NCI-H82 treated with DMSO at 0.1 percent for 48 hours (cell line): ENCODE results near the gene THEMIS.
"Not testable (repeated sequence)": the region's sequence is repeated elsewhere in the genome, so short reads cannot be mapped to it uniquely, and the experiment has no call there.

Experiments used
- DNase-seq: peaks from one replicate; lab custom pipeline; 2025; ENCODE audit not compliant: unreplicated experiment; lab: John Stamatoyannopoulos, UW

Gene THEMIS, protein sequence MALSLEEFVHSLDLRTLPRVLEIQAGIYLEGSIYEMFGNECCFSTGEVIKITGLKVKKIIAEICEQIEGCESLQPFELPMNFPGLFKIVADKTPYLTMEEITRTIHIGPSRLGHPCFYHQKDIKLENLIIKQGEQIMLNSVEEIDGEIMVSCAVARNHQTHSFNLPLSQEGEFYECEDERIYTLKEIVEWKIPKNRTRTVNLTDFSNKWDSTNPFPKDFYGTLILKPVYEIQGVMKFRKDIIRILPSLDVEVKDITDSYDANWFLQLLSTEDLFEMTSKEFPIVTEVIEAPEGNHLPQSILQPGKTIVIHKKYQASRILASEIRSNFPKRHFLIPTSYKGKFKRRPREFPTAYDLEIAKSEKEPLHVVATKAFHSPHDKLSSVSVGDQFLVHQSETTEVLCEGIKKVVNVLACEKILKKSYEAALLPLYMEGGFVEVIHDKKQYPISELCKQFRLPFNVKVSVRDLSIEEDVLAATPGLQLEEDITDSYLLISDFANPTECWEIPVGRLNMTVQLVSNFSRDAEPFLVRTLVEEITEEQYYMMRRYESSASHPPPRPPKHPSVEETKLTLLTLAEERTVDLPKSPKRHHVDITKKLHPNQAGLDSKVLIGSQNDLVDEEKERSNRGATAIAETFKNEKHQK

DNA sequence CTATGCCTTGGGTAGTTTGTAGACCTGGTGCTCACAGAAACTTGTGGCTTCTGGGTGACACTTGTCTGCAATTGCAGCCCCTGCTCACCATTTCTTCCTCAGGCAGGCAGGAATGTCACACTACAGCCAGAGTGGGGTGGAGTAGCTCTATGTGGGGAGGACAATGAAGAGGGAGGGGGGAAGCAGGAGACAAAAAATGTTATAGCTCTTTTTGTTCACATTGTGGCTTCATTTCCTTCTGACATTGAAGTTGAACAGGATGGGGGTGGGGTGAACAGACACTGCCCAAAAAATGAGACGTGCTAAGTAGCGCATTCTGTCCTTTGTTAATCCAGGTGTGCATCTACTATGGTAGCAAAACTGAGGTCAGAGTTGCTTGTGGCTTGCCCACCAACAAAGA, at the start of gene THEMIS:
Gene THEMIS (minus strand): TSS at position 124 of the 400 bp plus-strand sequence. CDS start 126 bp downstream, outside the sequence.
- DNase-seq: no peak

DNA sequence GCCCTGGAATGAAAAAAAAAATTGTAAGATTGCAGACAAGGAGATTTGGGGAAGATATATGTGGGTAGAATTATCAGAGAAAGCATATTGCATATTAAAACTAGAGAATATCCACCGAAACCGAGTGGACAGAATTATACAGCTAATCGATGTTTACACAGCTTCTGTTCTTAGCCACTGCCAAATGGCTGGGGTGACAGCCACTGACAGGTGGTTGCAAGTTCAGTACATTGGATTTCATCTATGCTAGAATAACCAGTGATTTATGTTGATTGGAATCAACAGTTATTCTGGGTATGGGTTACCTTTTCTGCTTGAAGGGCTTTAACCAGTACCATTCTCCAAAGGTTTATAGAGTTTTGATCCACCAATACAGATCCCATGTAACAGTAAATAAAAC, 48.4 kb upstream of the THEMIS start:
- no peak for DNase-seq

DNA sequence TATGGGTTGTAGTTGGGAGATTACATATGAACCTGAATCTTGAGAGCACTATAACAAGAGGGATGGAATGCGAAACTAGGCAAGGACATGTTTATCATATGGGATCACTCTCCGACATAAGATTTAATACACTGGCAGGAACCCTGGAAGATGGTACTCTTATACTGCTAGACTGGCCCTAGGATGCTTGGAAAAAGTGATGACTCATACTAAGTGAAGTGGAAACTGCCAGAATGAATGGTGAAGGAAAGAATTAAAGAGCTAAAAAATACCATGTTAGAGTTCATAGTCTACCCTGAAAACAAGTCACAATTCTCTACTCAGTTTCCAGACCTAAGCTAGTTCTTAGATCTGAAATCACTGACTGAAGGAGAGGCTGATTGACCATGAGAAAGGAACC, 45.5 kb upstream of the THEMIS start:
- no peak for DNase-seq

DNA sequence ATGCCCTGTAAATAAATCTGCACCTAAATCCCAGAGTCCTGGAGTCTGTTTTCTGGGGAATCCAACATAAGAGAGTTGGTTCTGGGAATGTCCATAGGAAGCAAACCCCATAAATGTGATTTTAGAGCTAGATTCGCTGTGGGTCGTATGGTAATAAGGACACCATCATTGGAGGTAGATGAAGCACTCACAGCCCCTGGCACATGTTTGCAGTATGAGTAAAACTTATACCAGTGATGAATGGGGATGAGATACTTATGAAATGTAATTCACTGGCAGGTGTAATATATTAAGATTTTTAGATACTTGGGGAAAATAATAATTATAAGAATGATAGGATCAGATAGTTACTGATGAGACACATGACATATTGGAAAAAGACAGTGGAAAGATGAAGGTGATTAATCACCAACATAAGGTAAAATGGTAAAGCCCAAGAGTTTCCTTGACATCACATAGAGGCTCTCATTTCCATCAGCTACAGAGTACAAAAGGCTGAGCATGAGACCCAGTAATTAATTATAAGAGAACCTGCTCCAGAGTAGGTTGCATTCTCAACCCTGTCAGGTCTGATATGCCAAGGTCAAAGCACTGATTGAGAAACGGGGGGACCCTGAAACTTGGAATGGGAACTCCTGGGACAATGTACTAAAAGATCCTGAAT, 44.7 kb upstream of the THEMIS start:
- DNase-seq: no peak

DNA sequence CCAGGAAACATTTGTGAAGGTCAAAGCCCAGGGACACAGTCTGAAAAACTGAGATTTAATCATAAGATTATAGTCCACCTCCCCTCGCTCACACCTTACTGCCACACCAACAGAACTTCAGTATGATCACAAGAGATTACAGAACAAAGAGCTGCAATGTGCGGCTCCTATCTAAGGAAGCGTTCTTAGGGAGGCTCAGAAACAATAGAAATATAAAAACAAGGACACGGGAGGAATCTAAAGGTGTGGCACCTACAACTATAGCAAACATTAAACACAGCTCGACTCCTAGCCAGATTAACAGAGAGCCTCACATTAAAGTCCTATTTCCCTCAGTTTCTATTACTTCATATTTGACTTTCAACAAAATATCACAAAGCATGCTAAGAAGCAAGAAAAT, 40.4 kb upstream of the THEMIS start:
- no peak for DNase-seq

DNA sequence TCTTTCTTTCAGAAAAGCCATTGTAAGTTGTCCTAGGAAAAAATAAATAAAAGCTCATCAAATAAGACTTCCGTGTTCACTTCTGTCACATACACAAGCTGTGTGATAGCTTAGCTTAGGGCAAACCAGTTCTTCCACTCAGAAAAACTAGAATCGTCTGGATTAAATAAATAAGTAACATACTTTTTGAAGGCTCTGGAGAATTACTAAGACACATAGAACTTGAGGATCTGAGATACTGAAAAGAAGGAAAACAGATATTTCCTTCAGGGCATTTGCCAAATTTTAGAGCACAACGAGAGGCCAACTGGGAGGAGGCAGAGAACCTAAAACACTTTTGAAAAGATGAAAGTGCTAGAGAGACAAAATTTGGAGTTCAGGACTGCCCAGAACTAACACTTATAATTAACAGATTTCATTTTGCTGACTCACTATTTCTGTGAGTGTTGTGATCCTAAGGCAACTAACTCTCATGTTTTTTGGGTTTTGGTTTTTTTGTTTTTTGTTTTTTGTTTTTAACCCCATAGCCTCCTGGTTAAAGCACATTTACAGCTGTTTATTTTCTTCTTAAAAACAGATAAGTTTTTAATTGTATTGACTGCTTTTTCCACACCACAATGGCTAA, 38.7 kb upstream of the THEMIS start:
- no peak for DNase-seq

DNA sequence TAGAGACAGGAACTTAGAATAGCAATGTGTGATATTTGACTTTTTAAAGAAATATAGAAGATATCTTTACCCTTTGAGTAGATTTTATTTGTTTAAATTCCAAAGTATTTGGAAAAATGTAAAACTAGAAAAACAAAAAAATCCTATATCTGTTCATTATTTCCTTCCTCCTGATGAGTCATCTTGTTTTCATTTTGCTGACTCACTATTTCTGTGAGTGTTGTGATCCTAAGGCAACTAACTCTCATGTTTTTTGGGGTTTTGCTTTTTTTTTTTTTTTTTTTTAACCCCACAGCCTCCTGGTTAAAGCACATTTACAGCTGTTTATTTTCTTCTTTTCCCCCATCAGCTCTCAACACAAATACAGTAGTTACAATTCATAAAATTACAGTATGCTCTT, 37.8 kb upstream of the THEMIS start:
- DNase-seq: no peak

DNA sequence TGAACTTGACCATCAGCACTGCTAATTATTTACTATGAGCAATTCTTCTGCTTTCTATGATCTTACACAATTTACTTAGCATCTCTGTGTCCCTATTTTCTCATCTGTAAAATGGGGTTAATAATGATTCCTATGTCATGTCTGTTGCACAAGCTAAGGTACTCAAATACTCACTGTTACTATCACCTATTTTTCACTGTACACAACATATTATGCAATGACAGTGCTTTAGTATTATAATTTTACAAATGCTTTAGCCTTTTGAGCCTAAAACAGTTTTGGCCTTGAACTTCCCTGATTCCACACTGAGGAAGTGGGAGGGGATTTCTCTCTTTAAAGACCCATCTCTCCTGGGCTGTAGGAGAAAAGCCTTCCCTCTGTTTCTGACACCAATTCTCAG, 36.9 kb upstream of the THEMIS start:
- no peak for DNase-seq

DNA sequence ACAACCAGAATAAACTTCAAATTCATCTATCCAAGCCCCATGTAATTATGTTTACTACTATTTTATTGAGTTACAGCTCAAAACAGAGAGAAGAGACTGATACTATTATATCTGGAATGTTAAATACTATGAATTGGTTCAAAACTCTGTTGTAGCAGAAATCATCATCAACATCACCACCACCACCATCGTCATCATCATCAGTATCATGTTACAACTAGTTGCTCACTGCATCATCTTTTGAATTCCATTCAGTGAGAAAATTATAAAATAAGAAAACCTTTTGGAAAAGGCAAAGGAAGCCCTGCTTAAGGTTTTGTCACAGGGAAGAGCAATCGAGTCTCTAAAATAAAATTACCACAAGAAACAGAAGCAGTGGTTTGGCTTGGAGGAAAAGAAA, 36.2 kb upstream of the THEMIS start:
- no peak for DNase-seq

DNA sequence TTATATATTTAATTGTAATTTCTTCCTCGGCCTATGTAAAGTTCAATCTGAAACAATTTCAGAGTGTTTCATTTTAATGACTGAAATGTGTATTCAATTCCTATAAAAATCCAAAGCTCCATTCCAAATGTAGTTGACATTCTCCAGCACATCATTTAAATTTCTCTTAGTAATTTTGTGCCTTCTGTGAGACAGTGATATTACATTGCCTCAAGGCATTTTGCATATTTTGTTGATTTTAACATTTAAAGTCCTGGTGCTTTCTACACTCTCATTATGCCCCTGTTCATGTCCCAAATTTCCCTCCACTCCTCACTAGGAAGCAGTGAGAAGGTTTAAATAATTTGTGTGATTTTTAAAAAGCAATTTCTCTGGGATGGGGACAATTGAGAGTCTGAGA, 34.1 kb upstream of the THEMIS start:
- no peak for DNase-seq

DNA sequence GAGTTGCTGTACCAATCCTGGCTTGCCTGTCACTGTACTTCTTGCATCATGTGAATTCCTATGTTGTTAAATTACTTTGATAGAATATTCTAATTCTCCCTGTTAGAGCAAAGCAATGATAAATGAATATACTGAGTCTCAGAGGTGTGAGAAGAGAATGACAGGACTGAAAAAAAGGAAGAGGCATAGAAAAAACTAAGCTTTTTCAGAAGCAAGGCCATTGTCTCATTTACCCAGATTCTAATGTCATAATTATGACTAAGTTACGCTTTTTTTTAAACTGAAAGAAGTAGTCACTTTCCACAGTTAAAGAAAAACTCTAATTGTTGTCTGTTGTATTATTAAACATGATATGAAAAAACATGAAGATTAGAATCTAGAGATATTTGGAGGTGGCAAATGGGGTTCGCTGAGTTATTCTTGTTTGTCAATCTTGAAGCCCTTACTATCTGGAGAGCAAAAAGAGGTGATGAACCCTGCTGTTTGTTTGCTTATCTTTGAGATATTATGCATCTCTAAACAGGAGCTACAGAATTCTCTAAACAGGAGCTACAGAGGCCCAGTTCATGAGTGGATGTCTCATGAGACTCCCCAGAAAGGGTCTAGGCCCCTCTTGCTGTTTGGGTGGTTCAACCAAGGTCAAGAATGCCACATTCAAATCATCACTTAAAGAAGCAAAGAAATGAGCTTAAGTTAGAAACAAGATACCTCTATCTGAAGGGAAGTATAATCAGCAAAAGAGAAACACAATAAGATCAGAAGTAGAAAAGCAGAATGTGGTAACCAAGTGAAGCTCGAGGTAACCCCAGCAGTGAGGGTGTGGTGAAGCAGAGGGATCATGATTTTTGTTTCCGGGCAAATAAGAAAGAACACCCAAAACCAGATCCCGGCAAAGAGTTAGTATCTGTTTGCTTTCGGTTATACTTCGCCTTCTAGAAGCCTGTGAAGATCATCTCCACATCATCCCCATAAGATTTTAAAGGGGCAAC, 33.3 kb upstream of the THEMIS start:
- DNase-seq: no peak

DNA sequence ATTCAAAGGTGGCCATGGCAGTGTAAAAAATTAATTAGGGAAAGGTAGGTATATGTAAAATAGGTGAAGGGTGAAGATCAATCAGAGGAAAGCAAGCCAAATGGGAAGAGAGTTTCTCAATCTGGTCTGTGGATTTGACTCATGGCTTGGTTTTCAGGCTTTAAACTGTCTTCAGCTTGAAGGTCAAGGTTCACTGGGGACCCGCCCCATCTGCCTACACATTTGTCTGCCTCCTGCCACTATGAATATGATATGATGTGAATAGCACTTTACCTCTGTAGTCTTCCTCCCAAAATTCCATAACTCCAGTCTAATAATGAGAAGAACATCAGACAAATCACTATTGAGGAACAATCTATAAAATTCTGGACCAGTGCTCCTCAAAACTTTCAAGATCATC, 32.3 kb upstream of the THEMIS start:
- no peak for DNase-seq

DNA sequence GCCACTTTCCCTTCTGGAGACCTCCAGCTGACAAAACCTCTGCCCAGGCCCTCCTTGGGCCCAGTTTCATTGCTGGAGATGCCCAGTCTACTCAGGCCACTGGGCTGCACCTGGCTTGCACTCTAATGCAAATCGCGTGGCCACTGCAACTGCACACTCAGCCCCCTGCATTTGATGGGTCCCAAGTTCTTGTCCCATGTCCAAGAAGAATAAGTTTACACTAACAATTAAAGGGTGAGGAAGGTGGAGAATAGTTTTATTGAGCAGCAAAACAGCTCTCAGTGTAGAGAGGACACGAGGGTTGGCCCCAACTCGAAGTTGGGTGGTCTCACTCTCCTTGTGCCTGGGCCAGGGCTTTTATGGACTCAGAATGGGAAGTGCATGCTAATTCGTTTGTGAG, 31.9 kb upstream of the THEMIS start:
- DNase-seq: no peak

DNA sequence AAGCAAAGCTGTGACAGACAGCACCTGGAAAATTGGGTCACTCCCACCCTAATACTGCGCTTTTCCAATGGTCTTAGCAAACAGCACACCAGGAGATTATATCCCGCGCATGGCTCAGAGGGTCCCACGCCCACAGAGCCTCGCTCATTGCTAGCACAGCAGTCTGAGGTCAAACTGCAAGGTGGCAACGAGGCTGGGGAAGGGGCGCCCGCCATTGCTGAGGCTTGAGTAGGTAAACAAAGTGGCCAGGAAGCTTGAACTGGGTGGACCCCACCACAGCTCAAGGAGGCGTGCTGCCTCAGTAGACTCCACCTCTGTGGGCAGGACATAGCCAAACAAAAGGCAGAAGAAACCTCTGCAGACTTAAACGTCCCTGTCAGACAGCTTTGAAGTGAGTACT, 25.6 kb upstream of the THEMIS start:
- DNase-seq: not testable (repeated sequence)

DNA sequence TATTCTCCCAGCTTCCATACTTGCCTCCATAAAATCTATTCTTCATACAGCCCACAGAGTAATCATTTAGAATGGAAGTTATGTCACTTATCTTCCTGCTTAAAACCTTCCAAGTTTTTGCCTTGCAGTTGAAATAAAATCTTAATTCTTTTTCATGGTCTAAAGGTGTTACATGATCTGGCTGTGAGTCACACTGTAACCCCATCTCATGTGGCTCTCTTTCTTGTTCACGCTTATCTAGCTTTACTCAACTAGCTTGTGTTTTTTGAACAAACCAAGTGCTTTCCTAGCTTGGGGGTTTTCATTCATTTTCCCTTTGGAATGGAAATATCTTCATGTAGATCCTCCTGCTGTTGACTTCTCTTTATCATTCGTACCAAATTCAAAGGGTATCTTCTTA, 23.6 kb upstream of the THEMIS start:
- no peak for DNase-seq

DNA sequence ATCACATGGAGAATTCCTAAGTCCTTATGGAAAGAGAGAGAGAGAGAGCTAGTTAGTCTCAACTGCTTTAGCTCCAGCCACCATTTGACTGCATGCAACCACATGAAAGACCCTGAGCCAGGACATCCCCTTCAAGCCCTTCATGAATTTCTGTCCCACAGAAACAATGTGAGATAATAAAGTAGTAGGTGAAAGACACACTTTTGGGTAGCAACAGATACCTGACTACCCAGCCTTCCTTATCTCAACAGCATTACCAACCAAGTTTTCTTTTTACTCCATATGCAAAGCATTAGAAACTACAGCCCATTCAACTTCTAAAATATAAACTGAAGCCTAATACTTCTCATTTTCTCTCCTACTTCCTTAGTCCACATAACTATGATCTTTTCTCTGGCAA, 23.2 kb upstream of the THEMIS start:
- DNase-seq: no peak

DNA sequence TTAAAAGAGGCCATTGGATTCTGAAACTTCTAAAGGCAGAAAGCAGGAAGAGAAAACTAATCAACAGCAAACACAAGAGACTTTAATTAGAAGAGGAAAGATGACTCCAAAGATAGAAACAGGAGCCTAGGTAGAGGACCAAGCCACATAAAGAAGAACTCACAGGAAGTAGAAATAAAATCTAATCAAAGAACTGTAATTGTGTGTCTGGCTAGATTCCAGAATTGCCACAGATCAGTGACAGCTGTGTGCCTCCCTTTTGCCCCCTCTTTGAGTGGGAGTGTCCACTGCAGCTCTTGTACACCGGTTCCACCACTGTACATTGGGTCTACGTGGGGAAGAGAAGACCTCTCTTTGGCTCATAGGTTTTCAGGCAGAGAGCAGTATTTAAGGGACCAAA, 22.3 kb upstream of the THEMIS start:
- no peak for DNase-seq

DNA sequence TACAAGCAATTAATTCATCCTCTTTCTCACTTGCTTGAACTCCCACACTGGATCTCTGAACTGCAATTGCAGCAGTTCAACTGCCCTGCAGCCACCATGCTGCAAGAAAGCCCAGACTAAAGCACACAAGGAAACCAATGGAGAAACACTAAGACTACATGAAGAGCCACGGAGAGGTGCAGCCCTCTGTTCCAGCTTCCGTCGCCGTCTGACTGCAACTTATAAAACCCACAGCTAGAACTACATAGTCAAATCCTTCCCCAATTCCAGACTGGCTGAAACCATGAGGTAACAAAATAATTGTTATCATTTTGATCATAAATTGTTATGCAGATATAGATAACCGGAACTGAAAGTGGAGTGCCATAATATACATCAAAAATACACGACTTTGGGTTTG, 21.1 kb upstream of the THEMIS start:
- DNase-seq: no peak

DNA sequence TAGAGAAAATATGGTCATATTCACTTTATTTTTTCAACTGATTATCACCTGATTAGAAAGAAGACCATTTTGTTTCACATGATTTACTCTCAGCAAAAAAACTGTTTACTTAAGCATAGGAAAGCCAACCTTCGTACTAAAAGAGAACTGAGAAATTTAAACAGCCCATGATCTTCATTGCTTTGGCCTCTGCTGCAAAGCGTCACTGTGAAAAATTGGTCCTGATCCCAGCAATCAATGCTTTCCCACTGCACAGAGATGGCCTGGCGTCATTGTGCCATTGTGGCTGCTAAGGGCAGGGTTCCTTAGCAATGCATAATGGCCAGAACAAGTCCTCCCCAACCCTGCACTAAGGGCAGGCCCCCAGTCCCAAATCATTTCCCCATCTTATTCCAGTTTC, 19.9 kb upstream of the THEMIS start:
- no peak for DNase-seq
